Gastroesophageal sphincter (tissue), 4 donors: Measurements from ENCODE around the gene GUCA1A. TPM values are rescaled to one million over a fixed set of nuclear protein-coding genes. Genes with fewer than 3 reads are reported as not detected.
"Not testable (repeated sequence)": the region's sequence is repeated elsewhere in the genome, so short reads cannot be mapped to it uniquely, and the experiment has no call there.

Experiments used
- ATAC-seq: fragments of 150-250 bp; one replicate; pipeline ENCODE4 v1.9.1; 2016; ENCODE audit warnings: mild to moderate bottlenecking, moderate library complexity
- H3K27ac ChIP-seq, 4 donors: fragments of 200-600 bp; sonication (generic) in 3 of 4; 1 replicate in 3 of 4; 2 replicates in 1 of 4; pipeline ENCODE4 v1.5.1; 2016 to 2019
- H3K27me3 ChIP-seq: fragments of 200-600 bp; sonication (generic); one replicate; pipeline ENCODE4 v1.5.1; 2019
- H3K36me3 ChIP-seq, 2 donors: fragments of 200-600 bp; sonication (generic); one replicate each; pipeline ENCODE4 v1.5.1; 2019; ENCODE audit warnings: control low read depth in 1 of 2
- H3K4me1 ChIP-seq, 3 donors: fragments of 200-600 bp; sonication (generic); 1 replicate in 2 of 3; 2 replicates in 1 of 3; pipeline ENCODE4 v1.5.1; 2016 to 2019; ENCODE audit warnings: control low read depth in 2 of 3
- H3K4me3 ChIP-seq, 2 donors: fragments of 200-600 bp; sonication (generic); one replicate each; pipeline ENCODE4 v1.5.1; 2019; ENCODE audit warnings: mild to moderate bottlenecking in 1 of 2, moderate library complexity in 1 of 2
- H3K9me3 ChIP-seq, 3 donors: fragments of 200-600 bp; sonication (generic); one replicate each; pipeline ENCODE4 v1.5.1; 2017 to 2019; ENCODE audit warnings: control low read depth in 2 of 3
- EP300 ChIP-seq: sonication (generic); formaldehyde crosslinking; IDR thresholded peaks from one replicate; pipeline ENCODE4 v1.6.1; 2017; ENCODE audit warnings: antibody characterized with exemption, mild to moderate bottlenecking
- POLR2A ChIP-seq, 2 donors: fragments of 450-650 bp; IDR thresholded peaks; one replicate each; pipeline ENCODE4 v1.6.1; 2017; ENCODE audit warnings: antibody characterized with exemption in 2 of 2, mild to moderate bottlenecking in 2 of 2, moderate library complexity in 1 of 2
- POLR2AphosphoS5 ChIP-seq: sonication (generic); formaldehyde crosslinking; IDR thresholded peaks from one replicate; pipeline ENCODE4 v1.6.1; 2017; ENCODE audit warnings: antibody characterized with exemption
- WGBS, 2 donors: methylation state at CpG; one replicate each; pipeline ENCODE4 v1.1.5; 2018; ENCODE audit warnings: low coverage in 1 of 2; 5-methylcytosine and 5-hydroxymethylcytosine counted together
- total RNA-seq, 4 donors: library from RNA; depleted of rRNA; stranded (reverse); fragments of >200 nt; gene quantifications; one replicate each; pipeline ENCODE4 v1.1.0, GENCODE V29; 2016
- TF ChIP-seq, protein P1 (sequence below), 4 experiments: fragments of 200-600 bp in 2 of 4; fragments of 450-650 bp in 2 of 4; sonication (generic) in 1 of 4; IDR thresholded peaks; one replicate each; pipeline ENCODE4 v1.5.1; 2017 to 2019; ENCODE audit warnings: antibody characterized with exemption in 4 of 4, mild to moderate bottlenecking in 2 of 4, moderate library complexity in 2 of 4

The GUCA1A gene
- total RNA-seq, 4 donors from 2014 or later, result 0.46 TPM; not detected in 3

DNA sequence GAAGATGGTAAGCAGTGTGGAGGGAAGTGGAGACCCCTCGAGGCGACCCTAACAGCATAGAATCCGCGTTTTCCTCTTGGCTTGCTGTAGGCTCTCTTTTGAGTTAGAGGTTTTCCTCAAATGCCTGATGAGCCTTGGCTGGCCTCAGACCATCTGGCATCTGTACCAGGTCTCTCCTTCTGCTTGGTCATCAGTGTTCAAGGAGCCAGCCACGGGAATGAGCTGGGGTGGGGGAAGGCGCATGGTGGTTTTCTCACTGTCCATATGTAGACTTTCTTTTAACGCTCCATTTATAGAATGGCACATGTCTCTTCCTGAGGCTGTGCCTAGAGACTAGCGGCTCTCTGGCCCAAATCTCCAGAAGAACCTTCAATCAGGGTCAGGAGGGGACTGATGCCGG, 8.1 kb upstream of the GUCA1A start:
- H3K27ac ChIP-seq, result no peak overlapping the region
- H3K36me3 ChIP-seq, result no peaks in the 10 kb centered on the region
- H3K4me3 ChIP-seq, result no peak overlapping the region
- 80 to 92% methylated on average over 2 to 6 of the region's 9 CpGs for WGBS, 2 donors
- no peaks in the 10 kb centered on the region for H3K9me3 ChIP-seq
- TF ChIP-seq POLR2A (IDR thresholded peaks at IDR 0.05) (no peak), POLR2AphosphoS5 (no peak), EP300 (no peak)
- TF ChIP-seq, protein P1, sequence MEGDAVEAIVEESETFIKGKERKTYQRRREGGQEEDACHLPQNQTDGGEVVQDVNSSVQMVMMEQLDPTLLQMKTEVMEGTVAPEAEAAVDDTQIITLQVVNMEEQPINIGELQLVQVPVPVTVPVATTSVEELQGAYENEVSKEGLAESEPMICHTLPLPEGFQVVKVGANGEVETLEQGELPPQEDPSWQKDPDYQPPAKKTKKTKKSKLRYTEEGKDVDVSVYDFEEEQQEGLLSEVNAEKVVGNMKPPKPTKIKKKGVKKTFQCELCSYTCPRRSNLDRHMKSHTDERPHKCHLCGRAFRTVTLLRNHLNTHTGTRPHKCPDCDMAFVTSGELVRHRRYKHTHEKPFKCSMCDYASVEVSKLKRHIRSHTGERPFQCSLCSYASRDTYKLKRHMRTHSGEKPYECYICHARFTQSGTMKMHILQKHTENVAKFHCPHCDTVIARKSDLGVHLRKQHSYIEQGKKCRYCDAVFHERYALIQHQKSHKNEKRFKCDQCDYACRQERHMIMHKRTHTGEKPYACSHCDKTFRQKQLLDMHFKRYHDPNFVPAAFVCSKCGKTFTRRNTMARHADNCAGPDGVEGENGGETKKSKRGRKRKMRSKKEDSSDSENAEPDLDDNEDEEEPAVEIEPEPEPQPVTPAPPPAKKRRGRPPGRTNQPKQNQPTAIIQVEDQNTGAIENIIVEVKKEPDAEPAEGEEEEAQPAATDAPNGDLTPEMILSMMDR (IDR thresholded peaks at IDR 0.05), result no peak
- peaks cover 30% of the 10 kb centered on the region for H3K27me3 ChIP-seq
- ATAC-seq, result no peak
- no peaks in the 10 kb centered on the region for H3K4me1 ChIP-seq

DNA sequence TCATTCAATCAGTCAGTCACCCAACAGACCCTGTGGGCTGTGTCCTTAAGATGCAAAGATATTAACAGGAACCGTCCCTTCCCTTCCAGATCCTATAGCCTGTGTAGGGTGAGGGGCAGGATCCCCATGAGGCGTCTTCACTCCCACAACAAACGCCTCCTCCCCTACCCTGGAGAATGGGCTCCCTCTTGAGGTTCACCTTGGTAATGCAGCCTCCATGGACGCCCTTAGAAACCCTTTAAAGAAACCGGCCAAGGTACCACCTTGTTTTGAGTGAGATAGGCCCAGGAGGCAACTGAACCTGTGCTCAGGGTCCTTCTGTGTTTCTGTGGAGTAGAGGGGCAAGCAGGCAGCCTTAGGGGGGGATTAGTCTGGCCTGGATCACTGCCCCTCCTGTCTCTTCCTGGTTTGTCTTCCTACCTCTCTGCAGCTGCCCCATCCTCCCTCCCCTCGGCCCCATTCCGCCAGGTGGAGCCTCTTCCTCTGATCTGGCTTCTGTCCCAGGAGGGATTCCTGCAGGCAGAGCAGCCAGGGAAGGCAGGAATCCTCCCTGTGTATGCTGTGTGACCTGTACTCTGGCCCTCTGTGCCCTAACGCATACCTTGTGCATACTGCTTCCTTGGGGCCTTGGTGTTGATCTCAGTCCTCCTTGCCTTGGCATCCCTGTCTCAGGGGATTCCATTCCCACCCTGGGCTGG, 6.6 kb upstream of the GUCA1A start:
- Histone ChIP-seq H3K36me3 (no peaks in the 10 kb centered on the region), H3K9me3 (no peaks in the 10 kb centered on the region), H3K27ac (no peak overlapping the region), H3K4me1 (no peaks in the 10 kb centered on the region), H3K4me3 (no peak overlapping the region), H3K27me3 (peaks cover 17% of the 10 kb centered on the region)
- ATAC-seq, result peak; percentile 67
- WGBS, 2 donors, result 0 to 40% methylated on average over 3 to 5 of the region's 8 CpGs
- TF ChIP-seq, protein P1 (IDR thresholded peaks at IDR 0.05), result peak; percentile 84 to 91 (median 90)
- TF ChIP-seq POLR2AphosphoS5 (no peak), EP300 (no peak), POLR2A (IDR thresholded peaks at IDR 0.05) (no peak)

DNA sequence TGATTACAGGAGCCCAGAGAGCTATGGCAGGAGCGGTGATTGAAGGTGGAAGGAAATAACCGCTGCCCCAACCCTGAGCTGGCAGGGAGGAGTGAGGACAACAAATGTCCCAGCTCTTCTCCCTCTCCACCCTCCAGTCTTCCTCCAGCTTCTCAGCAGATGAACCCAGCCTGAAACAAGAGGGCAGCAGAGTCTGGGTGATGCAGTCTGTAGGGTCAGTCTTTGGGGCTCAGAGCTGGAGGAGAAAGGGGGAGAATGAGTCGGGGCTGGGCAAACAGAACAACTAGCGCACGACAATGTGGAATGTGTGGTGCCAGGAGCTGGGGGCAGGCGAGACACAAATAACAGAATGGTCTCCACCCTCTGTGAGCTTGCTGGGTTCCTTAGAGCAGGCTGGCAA, 4.5 kb upstream of the GUCA1A start:
- Histone ChIP-seq H3K4me3 (no peak overlapping the region), H3K9me3 (no peaks in the 10 kb centered on the region), H3K36me3 (no peaks in the 10 kb centered on the region), H3K27ac (no peak overlapping the region), H3K27me3 (peaks cover 15% of the 10 kb centered on the region), H3K4me1 (no peaks in the 10 kb centered on the region)
- no peak for ATAC-seq
- 43% methylated on average over 5 of the region's 6 CpGs; no CpG with 5 or more reads in 1 of the 2 donors for WGBS, 2 donors
- TF ChIP-seq POLR2AphosphoS5, result no peak
- TF ChIP-seq, protein P1 (IDR thresholded peaks at IDR 0.05), result no peak
- TF ChIP-seq EP300, result no peak
- TF ChIP-seq POLR2A (IDR thresholded peaks at IDR 0.05), result no peak

DNA sequence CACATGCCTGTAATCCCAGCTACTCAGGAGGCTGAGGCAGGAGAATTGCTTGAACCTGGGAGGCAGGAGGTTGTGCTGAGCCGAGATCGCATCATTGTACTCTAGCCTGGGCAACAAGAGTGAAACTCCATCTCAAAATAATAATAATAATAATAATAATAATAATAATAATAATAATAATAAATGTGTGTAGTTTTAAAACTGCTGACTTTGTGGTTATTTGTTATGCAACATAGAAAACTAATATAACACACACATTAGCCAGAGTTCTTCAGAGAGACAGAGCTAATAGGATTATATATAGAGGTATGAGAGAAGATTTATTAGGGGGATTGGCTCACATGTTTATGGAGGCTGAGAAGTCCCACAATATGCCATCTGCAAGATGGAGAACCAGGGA, 3.4 kb upstream of the GUCA1A start:
- not testable (repeated sequence) for H3K36me3 ChIP-seq, H3K4me3 ChIP-seq, H3K27ac ChIP-seq, H3K9me3 ChIP-seq, ATAC-seq, H3K4me1 ChIP-seq
- peaks cover 15% of the 10 kb centered on the region for H3K27me3 ChIP-seq
- 42% methylated on average over 2 of the region's 2 CpGs; no CpG with 5 or more reads in 1 of the 2 donors for WGBS, 2 donors

DNA sequence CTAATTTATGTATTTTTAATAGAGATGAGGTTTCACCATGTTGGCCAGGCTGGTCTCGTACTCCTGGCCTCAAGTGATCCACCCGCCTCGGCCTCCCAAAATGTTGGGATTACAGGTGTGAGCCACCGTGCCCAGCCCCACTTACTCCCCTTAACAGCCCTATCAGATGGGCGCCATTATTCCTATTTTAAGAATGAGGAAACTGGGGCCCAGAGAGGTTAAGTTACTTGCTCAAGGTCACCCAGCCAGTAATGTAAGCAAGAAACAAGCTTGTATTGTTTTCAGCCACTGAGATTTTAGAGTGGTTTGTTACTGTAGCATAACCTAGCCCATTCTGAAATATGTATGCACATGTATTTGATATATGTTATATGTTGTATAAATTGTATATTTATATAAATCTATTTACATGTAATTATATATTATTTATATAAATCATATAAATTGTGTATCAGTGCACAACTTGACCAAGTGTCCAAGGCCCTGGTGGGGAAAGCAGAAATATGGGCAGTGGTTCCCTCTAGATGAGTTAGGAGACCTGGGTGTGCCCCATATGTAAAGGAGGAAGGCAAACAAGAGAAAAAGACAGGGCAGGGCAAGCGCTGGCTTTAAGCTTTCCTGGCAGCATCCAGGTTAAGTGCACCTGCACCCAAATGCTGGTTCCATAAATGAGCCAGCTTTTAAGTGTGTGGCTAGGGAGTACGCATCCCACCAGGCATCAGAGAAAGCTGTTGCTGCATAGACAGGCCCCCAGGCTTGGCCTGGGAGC, 1.2 kb upstream of the GUCA1A start:
- Histone ChIP-seq H3K9me3 (no peaks in the 10 kb centered on the region), H3K4me3 (no peak overlapping the region), H3K36me3 (no peaks in the 10 kb centered on the region), H3K27ac (no peak overlapping the region), H3K4me1 (no peaks in the 10 kb centered on the region), H3K27me3 (peaks cover 3% of the 10 kb centered on the region)
- TF ChIP-seq POLR2AphosphoS5 (no peak), EP300 (no peak), POLR2A (IDR thresholded peaks at IDR 0.05) (no peak)
- TF ChIP-seq, protein P1 (IDR thresholded peaks at IDR 0.05), result no peak
- 96 to 100% methylated on average over 3 of the region's 7 CpGs for WGBS, 2 donors
- ATAC-seq, result no peak
